Astrocyte of the hippocampus (primary cell): Measurements from ENCODE around the gene SCAMP3.
"Not testable (repeated sequence)": the region's sequence is repeated elsewhere in the genome, so short reads cannot be mapped to it uniquely, and the experiment has no call there.

ENCODE experiments used
- DNase-seq: peaks from one replicate; pipeline ENCODE4 v3.0.0; 2011; ENCODE audit warnings: low read depth, low spot score

The SCAMP3 gene

DNA sequence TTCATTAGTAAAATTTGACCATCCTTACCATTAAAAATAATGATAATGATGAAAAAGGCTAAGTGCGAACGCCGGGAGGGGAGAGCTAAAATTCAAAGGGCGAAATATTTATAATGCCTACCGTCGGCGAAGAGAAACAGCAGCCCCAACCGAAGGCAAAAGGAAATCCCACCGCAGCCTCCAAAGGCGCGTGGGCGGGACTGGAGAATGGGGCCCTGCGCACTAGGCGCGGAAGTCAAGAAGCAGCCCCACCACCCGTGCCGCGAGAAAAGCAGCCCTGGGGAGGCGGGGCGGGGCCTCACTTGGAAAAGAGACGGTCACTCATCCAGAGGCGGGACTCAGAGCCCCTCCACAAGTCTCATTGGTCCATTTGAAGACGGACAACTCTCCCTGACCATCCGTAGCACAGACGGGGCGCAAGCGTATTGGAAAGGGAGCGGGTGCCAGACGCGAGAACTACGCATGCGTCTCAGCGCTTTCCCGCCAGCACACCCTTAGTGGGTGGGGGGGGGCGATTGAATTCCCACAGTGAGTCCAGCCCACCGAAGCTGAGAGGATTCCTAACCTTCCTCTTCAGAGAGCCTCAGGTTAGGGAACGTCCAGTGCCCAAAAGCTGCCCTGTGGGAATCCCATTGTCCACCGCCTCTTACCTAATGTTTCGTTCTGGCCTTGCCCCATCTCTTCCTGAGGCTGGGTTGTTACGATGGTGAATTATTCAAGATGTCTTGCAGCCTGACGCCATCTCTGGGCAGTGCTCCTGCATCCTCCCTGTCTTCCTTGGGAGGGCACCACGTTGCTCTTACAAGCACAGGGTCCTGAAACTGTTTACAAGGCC lies 34.7 kb downstream of the SCAMP3 start:
- peak; percentile 99 for DNase-seq

DNA sequence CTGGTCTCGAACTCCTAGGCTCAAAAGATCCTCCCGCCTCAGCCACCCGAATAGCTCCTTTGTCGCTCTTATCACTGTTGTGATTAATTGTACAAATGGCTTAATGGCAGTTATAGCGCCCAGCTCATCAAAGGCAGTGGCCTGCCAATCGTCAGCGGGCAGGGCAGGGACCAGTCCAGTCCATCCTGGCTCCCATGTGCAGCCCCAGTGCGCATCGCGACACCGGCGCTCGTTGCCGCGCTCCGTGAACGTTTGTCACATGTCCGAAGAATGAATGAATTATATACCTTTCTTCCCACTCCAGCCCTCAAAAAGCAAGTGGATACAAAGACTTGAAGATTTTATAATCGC lies 35.3 kb downstream of the SCAMP3 start:
- peak; percentile 72 for DNase-seq

DNA sequence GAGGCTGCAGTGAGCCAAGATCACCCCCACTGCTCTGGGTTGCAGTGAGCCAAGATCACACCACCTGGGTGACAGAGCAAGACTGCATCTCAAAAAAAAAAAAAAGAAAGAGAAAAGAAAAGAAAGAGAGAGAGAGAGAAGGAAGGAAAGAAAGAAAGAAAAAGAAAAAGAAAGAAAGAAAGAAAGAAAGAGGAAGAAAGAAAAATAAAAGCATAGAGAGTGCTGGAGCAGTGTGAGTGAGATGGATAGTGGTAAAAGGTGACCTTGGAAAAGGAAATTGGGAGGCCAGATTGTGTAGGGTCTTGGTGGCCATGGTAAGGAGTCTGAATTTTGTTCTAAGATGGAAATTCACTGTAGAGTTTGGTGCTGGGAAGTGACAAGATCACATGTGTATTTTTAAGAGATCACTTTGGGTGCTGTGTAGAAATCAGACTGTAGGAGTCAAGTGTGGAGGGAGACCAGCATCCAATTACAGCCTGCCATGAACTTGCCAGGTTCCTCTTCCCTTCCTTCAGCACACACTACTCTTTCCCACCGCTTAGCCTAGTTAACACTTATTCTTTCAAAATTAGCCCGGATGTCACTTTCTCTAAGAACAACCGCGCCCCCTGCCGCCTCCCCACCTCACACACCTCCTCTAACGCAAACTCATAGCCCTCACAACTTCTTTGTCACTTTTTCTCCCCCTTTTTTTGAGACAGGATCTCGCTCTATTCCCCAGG lies 35.8 kb downstream of the SCAMP3 start:
- DNase-seq: peak; percentile 90

DNA sequence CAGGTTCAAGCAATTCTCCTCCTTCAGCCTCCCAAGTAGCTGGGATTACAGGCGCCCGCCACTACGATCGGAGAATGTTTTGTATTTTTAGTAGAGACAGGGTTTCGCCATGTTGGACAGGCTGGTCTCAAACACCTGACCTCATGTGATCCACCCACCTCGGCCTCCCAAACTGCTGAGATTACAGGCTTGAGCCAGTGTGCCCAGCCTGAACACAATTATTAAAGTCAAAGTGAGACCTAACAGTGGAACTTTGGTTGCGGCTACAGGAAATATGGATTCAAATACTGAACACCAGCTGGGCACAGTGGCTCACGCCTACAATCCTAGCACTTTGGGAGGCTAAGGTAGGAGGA lies 36.8 kb downstream of the SCAMP3 start:
- not testable (repeated sequence) for DNase-seq

DNA sequence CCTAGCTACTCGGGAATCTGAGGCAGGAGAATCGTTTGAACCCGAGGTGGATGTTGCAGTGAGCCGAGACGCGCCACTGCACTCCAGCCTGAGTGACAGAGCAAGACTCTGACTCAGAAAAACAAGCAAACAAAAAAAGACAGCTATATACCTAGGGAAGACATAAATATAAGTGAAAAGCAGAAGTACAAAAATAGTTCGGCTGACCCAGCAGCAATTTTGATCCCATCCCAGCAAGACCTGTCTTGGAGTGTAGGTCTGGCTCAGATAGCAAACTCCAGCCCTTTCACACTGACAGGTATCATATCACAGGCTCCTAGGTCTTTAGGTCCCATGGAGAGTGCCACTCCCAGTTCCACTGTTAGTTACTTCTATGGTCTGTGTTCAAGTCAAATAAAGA lies 39.1 kb downstream of the SCAMP3 start:
- DNase-seq: no peak

DNA sequence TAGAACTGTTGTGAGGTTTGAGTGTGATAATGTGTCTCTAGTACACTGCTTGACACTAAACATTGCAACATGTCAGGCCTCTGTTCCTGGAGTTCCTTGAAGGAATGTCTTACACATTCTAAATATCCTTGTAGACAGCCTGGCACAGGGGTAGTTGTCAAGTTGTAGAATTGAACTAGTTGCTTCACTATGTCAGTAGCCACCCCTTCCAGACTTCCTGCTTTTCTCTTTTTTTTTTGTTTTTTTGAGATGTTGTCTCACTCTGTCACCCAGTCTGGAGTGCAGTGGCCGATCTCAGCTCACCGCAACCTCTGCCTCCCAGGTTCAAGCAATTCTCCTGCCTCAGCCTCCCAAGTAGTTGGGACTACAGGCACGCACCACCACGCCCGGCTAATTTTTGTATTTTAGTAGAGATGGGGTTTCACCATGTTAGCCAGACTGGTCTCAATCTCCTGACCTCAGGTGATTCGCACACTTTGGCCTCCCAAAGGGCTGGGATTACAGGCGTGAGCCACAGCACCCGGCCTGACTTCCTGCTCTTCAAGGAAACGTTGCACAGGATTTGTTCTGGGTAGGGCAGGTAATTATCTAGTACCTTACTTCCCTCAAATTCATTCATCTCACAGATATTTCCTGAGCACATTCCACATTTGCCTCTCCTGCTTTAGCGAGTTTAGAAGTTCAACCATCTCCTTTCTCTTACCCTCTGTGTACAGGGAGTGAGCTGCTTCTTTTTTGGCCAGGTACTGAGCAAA lies 41.8 kb downstream of the SCAMP3 start:
- not testable (repeated sequence) for DNase-seq

DNA sequence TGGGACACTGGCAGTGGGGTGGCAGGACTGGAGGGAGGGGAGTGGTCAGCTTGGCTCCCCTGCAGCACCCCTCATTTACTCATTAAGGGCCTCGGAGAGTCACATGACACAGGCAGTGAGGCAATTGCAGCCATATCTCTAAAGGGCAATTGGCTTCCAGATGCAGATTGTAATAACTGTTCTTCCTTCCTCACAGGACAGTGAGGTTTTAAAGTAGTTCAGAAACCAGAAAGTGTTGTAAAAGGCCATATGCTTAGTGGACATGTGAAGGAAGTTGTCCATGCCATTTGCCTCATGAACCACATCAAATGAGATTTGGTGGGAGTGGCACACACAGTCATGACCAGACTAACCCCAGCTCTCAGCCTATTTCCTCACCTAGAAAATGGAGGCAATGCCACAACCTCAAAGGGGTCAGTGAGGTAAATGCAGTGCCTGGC lies 42.5 kb downstream of the SCAMP3 start:
- DNase-seq: no peak

DNA sequence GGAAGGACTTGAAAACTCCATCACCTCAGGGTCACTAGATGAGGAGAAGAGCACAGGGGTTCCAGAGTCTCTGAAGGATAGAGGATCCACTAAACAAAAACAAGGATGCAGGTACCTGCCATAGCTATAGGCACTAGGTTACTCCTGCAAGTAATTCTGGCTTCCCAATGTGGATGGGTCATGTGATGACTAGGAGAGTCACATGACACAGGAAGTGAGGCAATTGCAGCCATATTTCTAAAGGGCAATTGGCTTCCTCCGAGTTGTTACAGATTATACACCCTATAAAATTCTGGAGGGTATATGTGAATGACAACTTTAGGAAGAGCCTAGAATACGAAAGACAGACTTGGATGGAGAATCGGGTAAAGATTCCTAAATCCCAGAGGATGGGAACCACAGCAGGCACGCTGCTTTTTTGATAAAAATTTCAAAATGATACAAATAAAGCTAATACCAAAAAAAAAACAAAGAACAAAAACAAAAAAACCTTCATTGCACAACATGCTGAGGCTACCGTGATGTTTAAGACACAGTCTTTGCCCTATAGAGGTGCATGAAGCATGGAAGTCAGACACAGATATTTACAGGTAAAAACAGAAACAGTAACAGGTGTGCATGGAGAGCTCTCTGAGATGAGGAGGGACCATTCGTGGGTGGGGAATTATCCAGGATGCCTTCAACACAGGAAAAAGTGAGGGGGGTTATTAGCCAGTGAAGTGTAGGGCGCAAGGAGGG lies 43.1 kb downstream of the SCAMP3 start:
- DNase-seq: peak; percentile 55

DNA sequence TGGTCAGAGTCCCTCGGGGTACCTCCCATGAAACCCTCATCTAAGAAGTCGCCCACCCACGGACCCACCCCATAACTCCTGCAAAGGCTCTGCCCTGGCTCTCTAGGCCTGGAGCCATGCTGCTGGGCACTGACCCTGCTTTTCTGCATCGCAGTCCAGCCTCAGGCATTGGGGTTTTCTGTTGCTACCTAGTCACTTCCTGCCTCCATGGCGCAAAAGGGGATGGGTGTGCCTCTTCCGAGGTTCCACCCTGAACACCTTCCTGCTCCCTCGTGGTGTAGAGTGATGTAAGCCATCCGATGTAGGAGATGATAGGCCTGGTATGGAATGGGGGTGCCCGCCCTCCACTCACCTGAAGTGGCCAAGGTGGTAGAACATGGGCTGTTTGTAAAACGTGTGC lies 47.5 kb downstream of the SCAMP3 start:
- not testable (repeated sequence) for DNase-seq

DNA sequence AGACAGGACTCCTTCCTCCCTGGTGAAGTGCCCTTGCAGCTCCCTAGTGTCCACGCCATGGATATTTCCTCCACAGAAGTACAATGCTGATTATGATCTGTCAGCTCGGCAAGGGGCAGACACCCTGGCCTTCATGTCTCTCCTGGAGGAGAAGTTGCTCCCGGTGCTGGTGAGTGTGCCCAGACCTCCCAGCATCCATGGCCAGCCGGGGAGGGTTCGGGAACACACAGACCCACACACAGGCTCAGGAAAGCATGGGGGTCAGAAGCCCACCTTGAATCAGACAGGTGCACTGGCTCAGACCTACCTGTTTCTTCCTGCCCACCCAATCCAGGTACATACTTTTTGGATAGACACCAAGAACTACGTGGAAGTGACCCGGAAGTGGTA lies 50.1 kb downstream of the SCAMP3 start:
- DNase-seq: not testable (repeated sequence)

DNA sequence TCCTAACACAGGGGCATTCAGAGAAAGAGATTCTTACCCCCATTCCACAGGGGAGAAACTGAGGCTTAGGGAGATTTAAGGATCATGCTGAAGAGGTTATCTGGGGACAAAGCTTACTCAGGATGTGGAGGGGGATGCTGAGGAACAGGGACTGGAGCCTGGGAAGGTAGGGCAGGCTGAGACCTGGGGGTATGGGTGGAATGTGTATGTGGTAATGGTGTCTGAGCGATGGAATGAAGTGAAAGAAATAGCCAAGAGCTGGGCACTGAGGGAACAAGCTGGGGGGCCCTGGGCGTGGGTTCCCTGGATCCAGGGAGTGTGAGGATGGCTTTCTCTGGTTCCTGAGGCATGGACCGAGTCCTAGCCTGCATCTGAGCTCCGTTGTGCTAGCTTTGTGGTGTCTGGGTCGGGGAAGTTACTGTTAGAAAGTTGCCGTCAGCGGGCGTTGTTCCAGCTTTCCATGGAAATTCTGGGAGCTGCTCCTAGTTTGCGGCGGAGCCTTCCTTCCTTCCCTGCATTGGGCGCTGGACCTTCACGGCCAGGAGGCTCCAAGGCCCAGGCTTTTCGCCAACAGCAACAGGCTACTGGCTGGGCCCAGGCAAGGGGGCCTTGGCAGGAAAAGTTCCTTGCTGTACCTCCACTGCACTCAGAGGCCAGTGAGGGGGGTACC lies 50.6 kb downstream of the SCAMP3 start:
- DNase-seq: peak; percentile 92

DNA sequence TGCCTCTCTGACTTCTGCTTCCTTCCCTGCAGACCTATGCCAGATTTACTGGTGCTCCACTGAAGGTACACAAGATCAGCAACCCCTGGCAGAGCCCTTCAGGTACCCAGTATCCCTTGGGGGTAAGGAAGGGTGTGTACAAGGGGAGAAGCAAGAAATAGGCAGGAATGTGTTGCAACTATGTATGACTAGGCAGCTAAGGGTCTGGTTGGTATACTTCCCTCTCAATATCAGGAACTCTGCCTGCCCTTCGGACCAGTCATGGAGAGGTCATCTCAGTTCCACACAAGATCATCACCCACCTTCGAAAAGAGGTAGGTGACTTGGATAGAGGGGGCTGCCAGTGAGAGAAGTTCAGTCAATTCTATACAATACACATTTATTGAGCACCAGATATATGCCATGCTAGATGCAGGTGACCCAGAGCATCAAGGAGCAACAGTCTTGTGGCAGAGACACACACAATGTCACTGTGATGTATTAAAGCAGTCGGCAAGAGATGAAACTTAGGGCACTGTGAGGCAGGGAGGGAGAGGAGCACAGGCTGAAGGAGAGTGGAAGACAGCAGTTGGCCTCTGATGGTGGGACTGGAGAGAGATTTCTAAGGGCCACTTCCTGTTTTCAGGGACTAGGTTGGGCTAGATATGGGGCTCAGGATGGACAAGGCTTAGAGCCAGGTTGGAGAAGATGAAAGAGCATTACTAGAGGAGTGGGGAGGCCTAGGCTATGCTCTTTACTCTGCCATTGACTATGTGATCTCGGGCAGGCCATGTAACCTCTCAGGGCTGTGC lies 51.7 kb downstream of the SCAMP3 start:
- no peak for DNase-seq

DNA sequence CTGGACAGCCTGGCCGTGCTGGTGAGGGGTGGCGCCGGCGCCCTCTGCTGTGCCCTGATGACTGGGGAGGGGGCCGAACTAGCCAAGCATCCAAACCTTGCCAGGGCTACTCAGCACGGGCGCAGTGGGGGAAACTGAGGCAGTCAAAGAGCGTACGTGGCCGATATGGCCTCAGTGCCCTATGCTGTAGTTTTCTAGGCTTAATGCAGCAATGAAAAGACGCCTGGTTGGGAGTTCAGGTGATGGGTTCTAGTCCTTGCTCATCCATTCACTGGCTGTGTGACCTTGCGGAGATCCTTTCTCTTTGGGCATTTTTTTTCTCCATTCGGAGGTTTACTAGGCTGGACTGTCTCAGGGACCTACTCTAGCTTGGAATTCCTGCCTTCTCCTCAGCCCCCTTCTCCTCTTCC lies 52.8 kb downstream of the SCAMP3 start:
- no peak for DNase-seq

DNA sequence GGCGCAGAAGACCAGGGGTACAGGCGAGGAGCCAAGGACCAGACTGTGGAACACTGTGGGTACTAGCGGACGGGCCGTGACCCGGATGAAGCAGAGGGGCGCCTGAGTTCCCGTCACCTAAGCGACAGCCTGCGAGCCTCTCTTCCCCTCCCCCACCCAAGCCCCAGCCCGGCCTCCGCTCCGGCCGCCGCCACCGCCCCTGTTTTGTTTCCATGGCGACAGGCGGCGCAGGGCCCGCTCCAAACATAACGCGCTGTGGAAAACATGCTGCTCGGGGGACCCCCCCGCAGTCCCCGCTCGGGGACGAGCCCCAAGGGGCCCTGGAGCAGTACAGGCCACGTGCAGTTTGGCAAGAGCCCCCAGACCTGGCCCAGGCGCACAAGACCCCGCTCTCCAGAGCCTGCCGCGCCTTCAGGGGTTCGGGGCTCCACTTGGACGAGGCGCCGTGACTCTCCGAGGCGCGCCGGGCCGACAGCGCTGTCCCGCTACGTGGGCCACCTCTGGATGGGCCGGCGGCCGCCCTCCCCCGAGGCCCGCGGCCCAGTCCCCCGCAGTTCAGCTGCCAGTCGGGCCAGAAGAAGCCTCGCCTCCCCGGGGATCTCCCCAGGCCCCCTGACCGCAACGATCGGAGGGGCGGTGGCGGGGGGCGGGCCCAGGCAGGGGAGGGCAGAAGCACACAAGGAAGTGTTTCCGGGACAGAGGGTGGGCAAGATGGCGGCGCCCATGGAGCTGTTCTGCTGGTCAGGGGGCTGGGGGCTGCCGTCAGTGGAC lies 53.4 kb downstream of the SCAMP3 start, which contains the start of gene MTX1:
Gene MTX1, plus strand, starts transcription at position 155 of the 771 bp plus-strand sequence. Its CDS starts 110 bp downstream, at position 265.
- DNase-seq: peak; percentile 96

DNA sequence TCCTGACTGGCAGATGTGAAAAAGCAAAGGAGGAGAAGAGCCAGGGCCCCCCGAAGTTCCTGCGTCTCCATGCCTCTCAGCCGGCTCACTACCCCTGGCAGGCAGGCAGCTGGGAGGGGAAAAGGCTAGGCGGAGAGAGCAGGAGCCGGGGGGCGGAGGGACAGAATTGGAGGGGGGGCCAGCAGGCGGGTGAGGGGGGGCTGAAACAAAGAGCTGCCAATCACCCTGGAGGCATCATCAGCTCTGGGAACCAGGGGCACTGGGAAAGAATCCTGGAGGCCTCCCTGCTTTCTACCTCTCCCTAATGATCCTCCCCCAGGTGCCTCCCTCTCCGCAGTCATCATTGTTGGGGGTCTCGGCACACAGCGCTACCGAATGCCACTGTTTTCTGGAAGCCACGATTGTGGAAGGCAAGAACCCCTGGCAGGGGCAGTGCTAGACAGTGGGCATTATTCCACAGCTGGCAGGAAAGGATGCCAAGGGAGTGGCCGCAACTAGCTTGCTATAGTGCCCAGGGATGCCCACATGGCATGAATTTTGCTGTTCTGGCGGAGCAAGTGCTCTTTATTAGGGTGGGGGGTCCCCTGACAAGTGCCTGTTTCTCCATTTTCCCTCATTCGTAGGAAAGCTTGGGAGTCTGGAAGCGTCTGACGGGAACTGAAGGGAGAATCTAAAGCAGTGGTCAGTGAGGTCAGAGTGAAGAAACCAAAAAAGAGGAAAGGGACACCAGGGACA lies 54.2 kb downstream of the SCAMP3 start, which contains the start of gene THBS3:
Gene THBS3, minus strand, starts transcription at position 92 of the 735 bp plus-strand sequence. Its CDS starts 21 bp downstream, at position 71.
- peak; percentile 91 for DNase-seq

DNA sequence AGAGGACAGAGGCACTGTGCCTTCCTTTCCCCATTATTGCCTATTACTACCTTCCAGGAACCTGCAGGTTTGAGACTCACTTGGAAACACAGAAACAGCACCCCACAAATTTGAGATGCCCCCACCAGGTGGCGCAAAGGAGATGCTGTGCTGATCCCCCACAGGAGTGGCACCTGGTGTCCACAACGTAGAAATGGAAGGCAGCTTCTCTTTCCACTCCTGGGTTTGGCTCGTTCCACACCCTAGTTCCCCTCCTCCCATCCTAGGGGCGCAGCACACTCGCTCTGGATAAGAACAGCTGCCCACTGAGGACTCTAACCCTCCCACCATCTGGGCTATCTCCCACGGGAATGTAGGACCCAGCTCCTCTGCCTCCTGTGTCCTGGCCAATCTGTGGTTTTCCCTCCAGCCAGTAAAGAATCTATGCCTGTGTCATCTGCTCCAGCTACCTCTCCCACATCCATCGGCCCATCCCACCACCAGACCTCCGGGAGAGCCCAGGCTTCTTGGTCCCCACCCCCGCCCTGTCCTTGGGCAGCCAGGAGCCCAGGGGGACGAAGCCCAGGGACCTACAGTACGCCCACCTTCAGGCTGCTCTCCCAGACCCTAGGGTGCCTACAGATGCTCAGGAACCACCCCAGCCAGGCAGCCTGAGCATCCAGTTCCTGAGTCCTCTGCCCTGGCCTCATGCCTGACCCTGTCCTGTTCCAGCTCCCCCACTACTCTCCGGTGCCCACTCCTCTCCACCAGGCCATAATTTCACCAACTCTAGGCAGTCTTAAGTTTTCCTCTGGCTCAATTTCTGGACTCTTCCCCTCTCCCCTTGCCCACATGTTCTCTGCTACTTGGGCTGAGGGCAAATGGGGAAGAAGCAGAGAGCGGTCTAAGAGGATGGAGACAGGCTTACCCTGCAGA lies 55.0 kb downstream of the SCAMP3 start:
- DNase-seq: peak; percentile 92
